Mesendoderm (in vitro differentiated cells): Measurements from ENCODE around the gene SAFB.
A peak's percentile ranks its signal among the peaks of the same experiment; 100 is the strongest.

ENCODE experiments used
- DNase-seq: peaks from one replicate; pipeline ENCODE4 v3.0.0; 2013
- H2AK5ac ChIP-seq: 2 replicates; pipeline ENCODE4 v1.6.1; 2013; ENCODE audit warnings: low read length, inconsistent platforms
- H2BK120ac ChIP-seq: 2 replicates; pipeline ENCODE4 v1.6.1; 2013; ENCODE audit warnings: low read depth, mild to moderate bottlenecking, low read length, moderate library complexity, mixed read lengths
- H2BK15ac ChIP-seq: replicated peaks from 2 replicates; pipeline ENCODE4 v1.6.1; 2013; ENCODE audit warnings: low read depth, mild to moderate bottlenecking, moderate library complexity
- H2BK5ac ChIP-seq: 2 replicates; pipeline ENCODE4 v1.6.1; 2013; ENCODE audit warnings: low read length, inconsistent platforms
- H3K18ac ChIP-seq: 2 replicates; pipeline ENCODE4 v1.6.1; 2013; ENCODE audit warnings: mild to moderate bottlenecking, low read length, mixed read lengths
- H3K23ac ChIP-seq: one replicate; pipeline ENCODE4 v1.6.1; 2013; ENCODE audit warnings: low read length
- H3K27ac ChIP-seq: 2 replicates; pipeline ENCODE4 v1.5.1; 2013; ENCODE audit warnings: low read depth, mild to moderate bottlenecking, inconsistent platforms, low read length, moderate library complexity
- H3K27me3 ChIP-seq: 2 replicates; pipeline ENCODE4 v1.6.1; 2013; ENCODE audit warnings: low read length, control low read depth, mild to moderate bottlenecking, inconsistent platforms; ENCODE audit not compliant: insufficient read depth, poor library complexity
- H3K36me3 ChIP-seq: 2 replicates; pipeline ENCODE4 v1.6.1; 2013; ENCODE audit warnings: low read length, inconsistent platforms; ENCODE audit not compliant: control insufficient read depth, insufficient read depth
- H3K4ac ChIP-seq: one replicate; pipeline ENCODE4 v1.6.1; 2013; ENCODE audit warnings: low read depth, mild to moderate bottlenecking, low read length, moderate library complexity
- H3K4me1 ChIP-seq: 2 replicates; pipeline ENCODE4 v1.6.1; 2013; ENCODE audit warnings: low read depth, low read length, inconsistent platforms; ENCODE audit not compliant: control insufficient read depth
- H3K4me2 ChIP-seq: 2 replicates; pipeline ENCODE4 v1.6.1; 2013; ENCODE audit warnings: low read length
- H3K4me3 ChIP-seq: 2 replicates; pipeline ENCODE4 v1.5.1; 2013; ENCODE audit warnings: mild to moderate bottlenecking, low read length
- H3K56ac ChIP-seq: one replicate; pipeline ENCODE4 v1.6.1; 2013; ENCODE audit warnings: low read length
- H3K79me1 ChIP-seq: 2 replicates; pipeline ENCODE4 v1.6.1; 2013; ENCODE audit warnings: low read length, inconsistent platforms
- H3K79me2 ChIP-seq: 2 replicates; pipeline ENCODE4 v1.6.1; 2013; ENCODE audit warnings: mild to moderate bottlenecking, low read length; ENCODE audit not compliant: control insufficient read depth, insufficient read depth
- H3K9ac ChIP-seq: 2 replicates; pipeline ENCODE4 v1.6.1; 2013; ENCODE audit warnings: low read length, inconsistent platforms
- H4K5ac ChIP-seq: one replicate; pipeline ENCODE4 v1.6.1; 2013; ENCODE audit warnings: low read length
- H4K8ac ChIP-seq: one replicate; pipeline ENCODE4 v1.6.1; 2013; ENCODE audit warnings: low read depth, mild to moderate bottlenecking, control low read depth, low read length, moderate library complexity
- WGBS: extraction: QIAGEN DNeasy Blood & Tissue Kit; methylation state at CpG from one replicate; pipeline ENCODE4 v1.1.7; 2013; ENCODE audit warnings: low lambda C conversion rate, missing lambda C conversion rate; ENCODE audit not compliant: insufficient coverage; ENCODE audit errors: extremely low coverage; 5-methylcytosine and 5-hydroxymethylcytosine counted together

The SAFB gene

GRCh38 chr19:5624018-5624663 lies 1.3 kb downstream of the SAFB start:
- Histone ChIP-seq H3K18ac (no peak overlapping the region), H3K4me3 (peak overlapping the region; percentile 92), H3K79me1 (peaks cover 24% of the 10 kb centered on the region), H3K56ac (peak overlapping the region; percentile 99), H3K4ac (no peak overlapping the region), H2BK120ac (no peak overlapping the region), H2BK15ac (no peak overlapping the region), H4K5ac (no peak overlapping the region), H2AK5ac (no peak overlapping the region), H3K79me2 (peaks cover 88% of the 10 kb centered on the region), H3K36me3 (peaks cover 6% of the 10 kb centered on the region), H4K8ac (no peak overlapping the region), H2BK5ac (no peak overlapping the region), H3K4me1 (peaks cover 12% of the 10 kb centered on the region), H3K23ac (no peak overlapping the region), H3K27me3 (no peaks in the 10 kb centered on the region), H3K27ac (no peak overlapping the region), H3K9ac (peak overlapping the region; percentile 100), H3K4me2 (peak overlapping the region; percentile 18)
- DNase-seq: peak; percentile 25
- no CpG with 5 or more reads among the region's 20 CpGs for WGBS

GRCh38 chr19:5624741-5625278 lies 1.9 kb downstream of the SAFB start:
- Histone ChIP-seq H3K9ac (peak overlapping the region; percentile 100), H3K4me1 (peaks cover 12% of the 10 kb centered on the region), H2BK120ac (no peak overlapping the region), H3K4ac (no peak overlapping the region), H3K23ac (no peak overlapping the region), H2BK15ac (no peak overlapping the region), H2BK5ac (no peak overlapping the region), H4K5ac (no peak overlapping the region), H3K36me3 (peaks cover 6% of the 10 kb centered on the region), H3K4me2 (peak overlapping the region; percentile 18), H2AK5ac (no peak overlapping the region), H4K8ac (no peak overlapping the region), H3K79me2 (peaks cover 90% of the 10 kb centered on the region), H3K27ac (no peak overlapping the region), H3K79me1 (peaks cover 24% of the 10 kb centered on the region), H3K18ac (no peak overlapping the region), H3K27me3 (no peaks in the 10 kb centered on the region), H3K56ac (peak overlapping the region; percentile 12), H3K4me3 (no peak overlapping the region)
- WGBS: no CpG with 5 or more reads among the region's 8 CpGs
- peak; percentile 30 for DNase-seq

DNA sequence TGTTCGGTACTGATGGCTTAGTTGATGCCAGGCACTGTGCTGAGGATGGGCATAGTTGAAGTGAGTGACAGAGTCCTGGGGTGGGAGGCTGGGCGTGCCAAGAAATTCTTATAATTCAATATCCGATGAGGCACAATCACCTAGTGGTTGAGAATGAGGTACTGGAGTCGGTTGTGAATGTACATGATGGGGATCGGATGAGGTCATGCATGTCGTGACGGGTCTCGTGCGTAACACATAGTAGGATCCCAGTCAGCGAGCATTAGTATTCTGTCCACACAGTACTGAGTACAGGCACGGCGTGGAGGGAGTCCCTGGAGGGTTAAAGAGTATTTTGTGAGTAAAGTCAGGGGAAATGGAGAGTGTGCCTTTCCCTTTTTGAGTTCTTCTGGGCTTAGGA lies 2.8 kb downstream of the SAFB start:
- Histone ChIP-seq H2BK120ac (no peak overlapping the region), H3K9ac (peak overlapping the region; percentile 100), H3K36me3 (peaks cover 6% of the 10 kb centered on the region), H3K18ac (no peak overlapping the region), H4K8ac (no peak overlapping the region), H3K4me3 (no peak overlapping the region), H4K5ac (no peak overlapping the region), H3K79me1 (peaks cover 21% of the 10 kb centered on the region), H3K4ac (no peak overlapping the region), H2AK5ac (no peak overlapping the region), H3K27ac (no peak overlapping the region), H3K4me1 (peaks cover 12% of the 10 kb centered on the region), H2BK15ac (no peak overlapping the region), H3K79me2 (peaks cover 91% of the 10 kb centered on the region), H3K4me2 (peak overlapping the region; percentile 7), H3K56ac (peak overlapping the region; percentile 17), H2BK5ac (no peak overlapping the region), H3K27me3 (no peaks in the 10 kb centered on the region), H3K23ac (peak overlapping the region; percentile 85)
- no peak for DNase-seq
- no CpG with 5 or more reads among the region's 12 CpGs for WGBS

- H3K36me3 ChIP-seq: peaks cover 6% of the 10 kb centered on the region
- H3K18ac ChIP-seq: no peak overlapping the region
- no peak overlapping the region for H2BK5ac ChIP-seq
- H4K5ac ChIP-seq: no peak overlapping the region
- H3K79me2 ChIP-seq: peaks cover 86% of the 10 kb centered on the region
- no peak overlapping the region for H3K23ac ChIP-seq
- no peak overlapping the region for H3K56ac ChIP-seq
- no peak overlapping the region for H3K4me2 ChIP-seq
- H3K79me1 ChIP-seq: peaks cover 21% of the 10 kb centered on the region
- no peak overlapping the region for H2AK5ac ChIP-seq
- no peak overlapping the region for H3K4me3 ChIP-seq
- no peak overlapping the region for H2BK15ac ChIP-seq
- DNase-seq: peak; percentile 47
- H3K27me3 ChIP-seq: no peaks in the 10 kb centered on the region
- H3K4me1 ChIP-seq: peaks cover 10% of the 10 kb centered on the region
- WGBS: no CpG with 5 or more reads among the region's 6 CpGs
- no peak overlapping the region for H4K8ac ChIP-seq
- H3K9ac ChIP-seq: no peak overlapping the region
- no peak overlapping the region for H3K27ac ChIP-seq
- no peak overlapping the region for H2BK120ac ChIP-seq
- H3K4ac ChIP-seq: no peak overlapping the region
Measured at GRCh38 chr19:5627395-5627904, 4.6 kb downstream of the SAFB start.

- Histone ChIP-seq H3K9ac (no peak overlapping the region), H2AK5ac (no peak overlapping the region), H3K4me2 (no peak overlapping the region), H2BK15ac (no peak overlapping the region), H3K79me2 (peaks cover 88% of the 10 kb centered on the region), H2BK5ac (no peak overlapping the region), H3K23ac (no peak overlapping the region), H2BK120ac (no peak overlapping the region), H3K27ac (no peak overlapping the region), H3K79me1 (peaks cover 25% of the 10 kb centered on the region), H3K27me3 (no peaks in the 10 kb centered on the region), H4K8ac (no peak overlapping the region), H3K18ac (no peak overlapping the region), H4K5ac (no peak overlapping the region), H3K36me3 (peaks cover 6% of the 10 kb centered on the region), H3K4me1 (peaks cover 10% of the 10 kb centered on the region), H3K4me3 (no peak overlapping the region), H3K4ac (no peak overlapping the region), H3K56ac (no peak overlapping the region)
- DNase-seq: no peak
- no CpG with 5 or more reads among the region's 1 CpG for whole genome bisulfite sequencing
Measured at GRCh38 chr19:5628461-5628860, 5.6 kb downstream of the SAFB start.
